Measurements from ENCODE around the gene EID1.
"Not testable (repeated sequence)": the region's sequence is repeated elsewhere in the genome, so short reads cannot be mapped to it uniquely, and the experiment has no call there.

EID1 gene

DNA sequence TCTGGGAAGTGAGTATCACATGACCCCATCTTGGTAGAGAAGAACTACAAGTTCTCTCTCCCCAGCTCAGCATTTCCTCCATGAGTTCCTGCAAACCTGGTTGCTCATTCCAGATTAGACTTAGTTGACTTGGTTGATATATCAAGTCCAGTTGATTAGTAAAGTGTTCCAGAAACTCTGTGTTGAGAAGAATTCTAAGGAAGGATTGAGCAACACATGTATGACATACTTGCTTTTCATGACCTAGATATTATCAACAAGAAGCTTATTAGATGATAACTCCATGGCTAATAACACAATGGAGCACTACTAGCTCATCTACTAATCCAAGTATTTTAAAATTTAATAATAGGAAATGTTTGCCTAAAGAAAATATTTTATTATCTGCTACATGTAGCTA lies 6.4 kb upstream of the EID1 start:
- no peak for DNase-seq

DNA sequence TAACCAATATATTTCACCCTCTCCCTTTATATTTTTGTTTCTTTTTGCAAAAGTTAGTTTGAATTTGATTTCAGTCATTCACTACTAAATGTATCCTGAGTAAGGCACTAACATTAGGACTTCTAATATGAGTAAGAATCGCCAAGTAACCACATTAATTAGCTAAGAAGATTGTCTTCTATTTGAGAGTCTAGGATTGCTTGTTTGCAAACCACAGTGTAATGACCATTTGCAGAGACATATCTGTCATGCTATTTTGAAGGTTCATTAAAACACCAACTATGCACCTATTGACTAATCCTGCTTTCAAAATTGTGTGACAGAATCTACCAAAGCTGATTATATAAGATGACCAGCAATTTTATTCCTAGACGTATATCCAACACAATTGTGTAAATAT lies 5.3 kb upstream of the EID1 start:
- DNase-seq: no peak

DNA sequence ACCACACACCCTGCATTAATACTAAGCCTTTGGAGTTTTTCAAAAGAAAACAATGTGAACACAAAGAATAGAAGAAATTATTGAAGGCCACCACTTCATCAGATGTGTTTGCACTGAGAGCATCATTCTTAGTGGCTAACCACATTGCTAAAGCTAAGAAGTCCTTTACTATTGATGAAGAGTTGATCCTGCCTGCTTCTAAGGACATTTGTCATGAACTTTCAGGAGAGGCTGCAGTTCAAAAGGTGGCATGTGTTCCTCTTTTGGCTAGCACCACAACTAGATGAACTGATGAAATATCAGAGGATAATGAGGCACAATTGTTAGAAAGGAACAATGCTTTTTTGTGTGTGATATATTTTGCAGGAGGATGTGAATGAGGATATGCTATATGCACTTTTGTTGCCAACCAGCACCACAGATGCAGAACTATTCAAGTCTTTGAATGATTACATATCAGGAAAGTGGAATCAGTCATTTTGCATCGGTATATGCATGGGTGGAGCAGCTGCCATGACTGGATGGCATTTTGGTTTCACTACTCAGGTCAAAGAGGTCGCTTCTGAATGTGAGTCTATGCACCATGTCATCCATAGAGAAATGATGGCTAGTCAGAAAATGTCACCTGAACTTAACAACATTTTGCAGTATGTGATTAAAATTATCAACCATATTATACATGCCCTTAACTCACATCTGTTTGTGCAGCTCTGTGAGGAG lies 2.5 kb upstream of the EID1 start:
- DNase-seq: no peak

- DNase-seq: no peak
Measured at GRCh38 chr15:48876057-48876456, 1.9 kb upstream of the EID1 start.

GRCh38 chr15:48880070-48880634 lies 2.2 kb downstream of the EID1 start:
- DNase-seq: no peak

DNA sequence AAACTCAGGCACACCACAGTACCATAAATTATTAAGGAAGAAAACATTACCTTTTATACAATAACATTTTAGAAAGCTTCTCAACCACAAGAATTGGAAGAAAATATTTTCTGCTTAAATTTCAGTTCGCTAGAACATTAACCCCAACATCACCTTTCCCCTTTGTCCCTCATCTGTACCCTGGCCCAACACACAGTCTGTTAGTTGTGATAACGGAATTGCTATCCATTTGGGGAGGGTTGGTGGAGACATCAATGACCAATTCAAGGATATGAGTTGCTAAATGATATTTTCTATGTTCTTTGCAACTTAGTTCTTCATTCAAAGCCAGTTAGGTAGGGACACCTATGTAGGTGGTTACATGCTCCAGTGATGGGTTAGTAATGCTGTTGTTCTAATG lies 5.8 kb downstream of the EID1 start:
- DNase-seq: no peak

GRCh38 chr15:48887144-48887543 lies 9.2 kb downstream of the EID1 start:
- no peak for DNase-seq

- no peak for DNase-seq
Measured at GRCh38 chr15:48888191-48888590, 10.3 kb downstream of the EID1 start.

- DNase-seq: no peak
Measured at GRCh38 chr15:48888836-48889235, 10.9 kb downstream of the EID1 start.

- no peak for DNase-seq
Measured at GRCh38 chr15:48889925-48890324, 12.0 kb downstream of the EID1 start.

- no peak for DNase-seq
Measured at GRCh38 chr15:48890375-48890972, 12.5 kb downstream of the EID1 start.

- DNase-seq: no peak
Measured at GRCh38 chr15:48891232-48891765, 13.4 kb downstream of the EID1 start.

GRCh38 chr15:48893311-48893710 lies 15.4 kb downstream of the EID1 start:
- DNase-seq: no peak

DNA sequence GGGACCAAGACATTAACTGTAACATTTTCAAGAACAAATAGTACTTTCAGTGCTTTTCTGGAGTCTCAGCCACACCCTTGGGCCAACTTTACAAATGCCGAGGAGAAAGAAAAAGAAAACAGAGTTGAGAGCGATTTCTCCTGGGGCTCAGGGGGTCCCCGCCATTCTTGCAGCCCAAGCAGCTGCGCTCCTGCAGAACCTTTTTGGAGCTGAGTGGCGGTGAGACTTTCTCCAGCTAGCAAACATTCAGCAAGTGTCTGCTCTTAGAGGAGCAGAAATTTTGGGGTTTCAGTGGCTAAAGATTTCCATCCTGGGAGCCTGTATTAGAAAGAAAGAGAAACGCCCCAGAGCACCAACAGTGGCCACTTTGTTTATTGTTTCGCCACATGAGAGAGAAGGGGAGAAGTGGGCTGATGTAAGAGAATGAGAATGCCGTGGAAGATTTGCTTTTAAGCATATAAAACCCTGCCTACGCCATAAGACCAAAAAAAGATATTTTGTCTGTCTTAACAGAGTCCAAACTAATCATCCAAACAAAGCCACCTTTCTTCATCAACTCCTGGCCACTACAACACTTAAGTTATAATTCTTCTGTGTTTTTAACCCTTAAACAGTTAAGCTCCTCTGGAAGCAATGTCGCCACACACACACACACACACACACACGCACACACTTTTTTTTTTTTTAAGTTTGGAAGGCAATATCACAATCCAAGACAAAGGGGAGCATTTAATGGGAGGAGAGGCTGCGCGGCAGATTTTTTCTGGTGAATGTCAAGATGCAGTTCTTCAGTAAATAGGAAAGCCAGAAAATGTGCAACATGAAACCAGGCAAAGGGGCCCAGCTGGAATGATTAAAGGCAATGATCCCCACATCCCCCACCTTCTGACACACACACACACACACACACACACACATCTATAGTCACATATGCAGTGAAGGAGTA lies 19.2 kb downstream of the EID1 start:
- no peak for DNase-seq

- DNase-seq: no peak
Measured at GRCh38 chr15:48898032-48898431, 20.1 kb downstream of the EID1 start.

GRCh38 chr15:48898446-48898845 lies 20.5 kb downstream of the EID1 start:
- DNase-seq: no peak

DNA sequence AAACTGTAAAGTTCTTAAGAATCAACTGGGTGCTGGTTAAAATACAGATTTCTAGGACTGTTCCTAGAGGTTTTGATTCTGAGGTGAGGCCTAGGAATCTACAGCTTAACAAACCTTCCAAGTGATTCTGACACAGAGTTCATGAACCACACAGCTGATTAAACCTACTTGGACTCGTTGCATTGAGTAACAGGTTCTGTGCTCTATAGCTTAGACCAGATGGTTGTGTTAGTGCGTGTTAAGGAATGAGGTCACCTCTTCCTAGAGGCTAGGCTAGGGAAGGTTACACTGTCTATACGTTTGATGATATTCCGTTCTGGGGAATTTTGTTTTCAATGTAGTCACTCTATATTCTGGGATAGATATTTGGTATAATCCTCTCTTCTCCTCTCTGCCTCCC lies 21.9 kb downstream of the EID1 start:
- no peak for DNase-seq

DNA sequence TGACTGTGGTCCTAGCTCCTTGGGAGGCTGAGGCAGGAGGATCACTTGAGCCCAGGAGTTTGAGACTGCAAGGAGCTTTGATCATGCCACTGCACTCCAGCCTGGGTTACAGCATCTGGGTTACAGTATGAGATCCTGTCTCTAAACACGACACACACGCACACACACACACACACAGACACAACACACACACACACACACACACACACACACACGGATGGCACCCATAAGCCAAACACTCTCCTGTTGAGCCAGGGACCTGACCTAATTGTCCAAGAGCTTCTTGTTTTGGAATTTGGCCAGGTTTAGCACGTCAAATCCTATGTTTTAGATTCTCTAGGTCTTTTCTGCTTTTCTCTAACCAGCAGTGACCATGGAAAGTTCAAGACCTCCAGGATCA lies 26.8 kb downstream of the EID1 start:
- no peak for DNase-seq

DNA sequence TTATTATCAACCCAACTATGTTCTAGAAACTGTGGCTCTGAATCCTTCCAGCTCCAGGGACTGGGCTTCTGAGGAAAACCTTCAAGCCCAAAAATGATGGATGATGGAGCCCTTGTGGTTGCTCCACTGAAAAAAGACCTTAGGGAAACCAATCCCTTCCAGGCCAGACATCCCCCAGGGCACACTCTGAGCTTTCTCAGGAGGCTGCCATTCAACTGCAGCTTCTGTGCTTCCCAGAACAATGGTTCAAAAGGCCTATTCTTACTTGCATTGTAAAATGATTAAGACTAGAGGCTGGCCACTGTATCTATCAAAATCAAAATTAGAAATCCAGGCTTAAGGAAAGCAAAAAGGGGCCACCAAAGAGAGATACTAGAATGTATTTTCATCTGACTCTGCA lies 27.3 kb downstream of the EID1 start:
- DNase-seq: no peak

- DNase-seq: no peak
Measured at GRCh38 chr15:48905847-48906246, 27.9 kb downstream of the EID1 start.

GRCh38 chr15:48909313-48909712 lies 31.4 kb downstream of the EID1 start:
- DNase-seq: not testable (repeated sequence)

- not testable (repeated sequence) for DNase-seq
Measured at GRCh38 chr15:48910554-48910953, 32.6 kb downstream of the EID1 start.

GRCh38 chr15:48913141-48913540 lies 35.2 kb downstream of the EID1 start:
- DNase-seq: no peak
